Breast epithelium (tissue), 4 donors: ENCODE results near the gene TMEM250. TPM values are rescaled to one million over a fixed set of nuclear protein-coding genes. Genes with fewer than 3 reads are reported as not detected.

Experiments used
- DNase-seq, 2 donors: peaks; one replicate each; pipeline ENCODE4 v3.0.0-alpha.2; 2019; ENCODE audit warnings: low spot score in 2 of 2
- H3K27ac ChIP-seq, 2 donors: fragments of 200-600 bp; sonication (generic) in 1 of 2; one replicate each; pipeline ENCODE4 v1.5.1; 2016 to 2019; ENCODE audit warnings: mild to moderate bottlenecking in 1 of 2
- H3K27me3 ChIP-seq, 2 donors: fragments of 200-600 bp; sonication (generic) in 1 of 2; one replicate each; pipeline versions ENCODE4 v1.5.1 to v1.6.0; 2017 to 2019; ENCODE audit warnings: control low read depth in 1 of 2, mild to moderate bottlenecking in 1 of 2
- H3K36me3 ChIP-seq: fragments of 200-600 bp; one replicate; pipeline ENCODE4 v1.5.1; 2019
- H3K4me1 ChIP-seq, 2 donors: fragments of 200-600 bp; sonication (generic); one replicate each; pipeline ENCODE4 v1.5.1; 2016 to 2019; ENCODE audit warnings: control low read depth in 1 of 2
- H3K4me3 ChIP-seq, 3 donors: fragments of 200-600 bp; sonication (generic); 1 replicate in 2 of 3; 2 replicates in 1 of 3; pipeline ENCODE4 v1.5.1; 2016 to 2019; ENCODE audit warnings: mild to moderate bottlenecking in 3 of 3, moderate library complexity in 2 of 3
- H3K9me3 ChIP-seq, 2 donors: fragments of 200-600 bp; sonication (generic) in 1 of 2; one replicate each; pipeline ENCODE4 v1.5.1; 2016 to 2019; ENCODE audit warnings: control low read depth in 1 of 2
- POLR2A ChIP-seq: fragments of 450-650 bp; IDR thresholded peaks from one replicate; pipeline ENCODE4 v1.6.1; 2016; ENCODE audit warnings: antibody characterized with exemption, mild to moderate bottlenecking, moderate library complexity
- POLR2AphosphoS5 ChIP-seq, 3 donors: sonication (generic); formaldehyde crosslinking; IDR thresholded peaks; one replicate each; pipeline ENCODE4 v1.6.1; 2017; ENCODE audit warnings: antibody characterized with exemption in 3 of 3
- intact Hi-C: fragments of 100-400 bp; cut with DNase I; formaldehyde crosslinking; loops from one replicate; pipeline ENCODE4 v1.15.1; 2023; ENCODE audit warnings: low total_unique reads
- total RNA-seq, 3 donors: library from RNA; depleted of rRNA; stranded (reverse); fragments of >200 nt; gene quantifications; one replicate each; pipeline ENCODE4 v1.1.0, GENCODE V29; 2016
- TF ChIP-seq, protein P1 (sequence below), 3 donors: fragments of 450-650 bp; IDR thresholded peaks; one replicate each; pipeline ENCODE4 v1.5.1; 2016 to 2017; ENCODE audit warnings: antibody characterized with exemption in 3 of 3, mild to moderate bottlenecking in 3 of 3, moderate library complexity in 3 of 3

The TMEM250 gene
- total RNA-seq, 3 donors from 2014 or later, result 24.9 to 29.5 (median 26.1) TPM

GRCh38 chr9:136117291-136117915 lies 1.3 kb downstream of the TMEM250 start:
- intact Hi-C loops, result loop anchor here (10.0 kb wide), 1 partner anchor 123 kb away; no protein-coding TSS in a partner anchor
- Histone ChIP-seq H3K4me1 (peaks cover 6 to 9% of the 10 kb centered on the region in 2 donors), H3K36me3 (no peaks in the 10 kb centered on the region), H3K4me3 (peak overlapping the region; percentile 59 to 86 (median 76)), H3K27me3 (no peaks in the 10 kb centered on the region), H3K27ac (peak overlapping the region; percentile 88 to 97), H3K9me3 (no peaks in the 10 kb centered on the region)
- DNase-seq, result no peak
- TF ChIP-seq, protein P1, sequence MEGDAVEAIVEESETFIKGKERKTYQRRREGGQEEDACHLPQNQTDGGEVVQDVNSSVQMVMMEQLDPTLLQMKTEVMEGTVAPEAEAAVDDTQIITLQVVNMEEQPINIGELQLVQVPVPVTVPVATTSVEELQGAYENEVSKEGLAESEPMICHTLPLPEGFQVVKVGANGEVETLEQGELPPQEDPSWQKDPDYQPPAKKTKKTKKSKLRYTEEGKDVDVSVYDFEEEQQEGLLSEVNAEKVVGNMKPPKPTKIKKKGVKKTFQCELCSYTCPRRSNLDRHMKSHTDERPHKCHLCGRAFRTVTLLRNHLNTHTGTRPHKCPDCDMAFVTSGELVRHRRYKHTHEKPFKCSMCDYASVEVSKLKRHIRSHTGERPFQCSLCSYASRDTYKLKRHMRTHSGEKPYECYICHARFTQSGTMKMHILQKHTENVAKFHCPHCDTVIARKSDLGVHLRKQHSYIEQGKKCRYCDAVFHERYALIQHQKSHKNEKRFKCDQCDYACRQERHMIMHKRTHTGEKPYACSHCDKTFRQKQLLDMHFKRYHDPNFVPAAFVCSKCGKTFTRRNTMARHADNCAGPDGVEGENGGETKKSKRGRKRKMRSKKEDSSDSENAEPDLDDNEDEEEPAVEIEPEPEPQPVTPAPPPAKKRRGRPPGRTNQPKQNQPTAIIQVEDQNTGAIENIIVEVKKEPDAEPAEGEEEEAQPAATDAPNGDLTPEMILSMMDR (IDR thresholded peaks at IDR 0.05), result no peak
- TF ChIP-seq POLR2AphosphoS5 (IDR thresholded peaks at IDR 0.05) (no peak), POLR2A (no peak)

DNA sequence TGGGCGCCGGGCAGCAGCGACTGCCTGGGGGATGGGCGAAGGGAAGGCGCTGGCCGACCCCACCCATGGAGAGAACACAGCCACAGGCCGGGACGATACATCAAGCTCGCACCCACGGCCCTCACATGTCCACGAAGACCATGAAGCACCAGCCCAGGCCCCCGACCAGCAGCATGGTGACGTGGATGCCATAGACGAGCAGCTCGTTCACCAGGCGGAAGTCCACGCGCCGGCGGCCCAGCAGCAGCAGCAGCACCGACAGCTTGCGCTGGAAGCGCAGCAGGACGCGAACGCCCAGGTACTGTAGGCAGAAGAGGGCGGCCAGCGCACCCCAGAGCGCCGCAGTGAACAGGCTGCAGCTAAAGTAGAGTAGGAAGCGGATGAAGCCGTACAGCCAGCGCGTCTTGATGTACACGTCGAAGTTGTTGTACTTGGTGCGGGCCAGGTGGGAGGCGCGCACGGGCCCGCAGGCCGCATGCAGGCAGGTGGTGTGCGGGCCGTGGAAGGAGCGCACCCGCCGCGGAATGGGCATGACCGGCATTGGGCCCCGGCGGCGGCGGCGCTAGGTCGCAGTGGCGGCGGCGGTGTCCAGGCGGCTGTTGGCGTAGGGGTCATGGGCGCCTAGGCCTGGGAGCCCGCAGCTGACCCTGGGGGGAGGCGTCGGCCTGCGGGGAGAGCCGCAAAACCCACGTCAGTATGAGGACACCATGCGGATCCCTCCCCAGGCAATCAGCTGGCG lies 2.1 kb downstream of the TMEM250 start:
- Histone ChIP-seq H3K9me3 (no peaks in the 10 kb centered on the region), H3K4me1 (peaks cover 6 to 9% of the 10 kb centered on the region in 2 donors), H3K27me3 (no peaks in the 10 kb centered on the region), H3K36me3 (no peaks in the 10 kb centered on the region), H3K27ac (no peak overlapping the region), H3K4me3 (no peak overlapping the region)
- intact Hi-C loops, result loop anchor here (1.0 to 10.0 kb wide), 2 partner anchors 25 to 122 kb away; no protein-coding TSS in a partner anchor
- DNase-seq, result no peak
- TF ChIP-seq POLR2AphosphoS5 (IDR thresholded peaks at IDR 0.05), result no peak
- TF ChIP-seq, protein P1 (IDR thresholded peaks at IDR 0.05), result no peak

GRCh38 chr9:136115641-136116359 lies 2.9 kb downstream of the TMEM250 start:
- H3K27me3 ChIP-seq, result no peaks in the 10 kb centered on the region

DNA sequence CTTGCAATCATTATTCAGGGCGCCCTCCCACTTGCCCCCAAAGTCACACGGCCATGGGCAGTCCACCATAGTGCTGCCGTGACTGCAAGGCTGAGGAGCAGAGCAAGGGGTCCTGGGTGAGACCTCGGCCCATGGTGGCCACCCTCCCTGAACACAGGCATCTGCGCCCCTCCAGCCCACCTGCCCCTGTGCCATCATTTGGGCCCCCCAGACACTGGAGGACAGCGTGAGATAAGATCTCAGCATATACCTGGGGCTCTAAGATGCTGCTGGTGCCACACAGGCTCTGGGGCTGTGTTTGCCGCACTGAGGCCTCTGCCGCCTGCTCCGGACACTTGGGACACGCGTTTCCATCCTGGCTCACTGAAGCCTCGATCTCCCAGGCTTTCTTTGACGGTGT lies 3.5 kb downstream of the TMEM250 start:
- no peak for DNase-seq
- Histone ChIP-seq H3K4me1 (peaks cover 6 to 10% of the 10 kb centered on the region in 2 donors), H3K27me3 (no peaks in the 10 kb centered on the region), H3K4me3 (no peak overlapping the region), H3K9me3 (no peaks in the 10 kb centered on the region), H3K27ac (no peak overlapping the region), H3K36me3 (no peaks in the 10 kb centered on the region)
- no peak for TF ChIP-seq POLR2AphosphoS5 (IDR thresholded peaks at IDR 0.05)
- TF ChIP-seq POLR2A, result no peak
- TF ChIP-seq, protein P1 (IDR thresholded peaks at IDR 0.05), result no peak
- intact Hi-C loops, result loop anchor here (10.0 kb wide), 1 partner anchor 120 kb away; no protein-coding TSS in a partner anchor

More at GRCh38 chr9:136115641-136116359, 2.9 kb downstream of the TMEM250 start:
- intact Hi-C loops, result loop anchor here (1.0 to 10.0 kb wide), 2 partner anchors 24 to 121 kb away; no protein-coding TSS in a partner anchor
- no peak overlapping the region for H3K4me3 ChIP-seq
- H3K36me3 ChIP-seq, result no peaks in the 10 kb centered on the region
- peaks cover 6 to 9% of the 10 kb centered on the region in 2 donors for H3K4me1 ChIP-seq
- DNase-seq, result no peak
- no peaks in the 10 kb centered on the region for H3K9me3 ChIP-seq
- H3K27ac ChIP-seq, result no peak overlapping the region
- TF ChIP-seq, protein P1 (IDR thresholded peaks at IDR 0.05), result no peak
- TF ChIP-seq POLR2A, result no peak
- no peak for TF ChIP-seq POLR2AphosphoS5 (IDR thresholded peaks at IDR 0.05)
